ENCODE results near the gene KCNIP1. TPM values are rescaled to one million over a fixed set of nuclear protein-coding genes. Genes with fewer than 3 reads are reported as not detected.

Gene KCNIP1
- total RNA-seq, 1 experiment from 2014 or later = not detected

DNA sequence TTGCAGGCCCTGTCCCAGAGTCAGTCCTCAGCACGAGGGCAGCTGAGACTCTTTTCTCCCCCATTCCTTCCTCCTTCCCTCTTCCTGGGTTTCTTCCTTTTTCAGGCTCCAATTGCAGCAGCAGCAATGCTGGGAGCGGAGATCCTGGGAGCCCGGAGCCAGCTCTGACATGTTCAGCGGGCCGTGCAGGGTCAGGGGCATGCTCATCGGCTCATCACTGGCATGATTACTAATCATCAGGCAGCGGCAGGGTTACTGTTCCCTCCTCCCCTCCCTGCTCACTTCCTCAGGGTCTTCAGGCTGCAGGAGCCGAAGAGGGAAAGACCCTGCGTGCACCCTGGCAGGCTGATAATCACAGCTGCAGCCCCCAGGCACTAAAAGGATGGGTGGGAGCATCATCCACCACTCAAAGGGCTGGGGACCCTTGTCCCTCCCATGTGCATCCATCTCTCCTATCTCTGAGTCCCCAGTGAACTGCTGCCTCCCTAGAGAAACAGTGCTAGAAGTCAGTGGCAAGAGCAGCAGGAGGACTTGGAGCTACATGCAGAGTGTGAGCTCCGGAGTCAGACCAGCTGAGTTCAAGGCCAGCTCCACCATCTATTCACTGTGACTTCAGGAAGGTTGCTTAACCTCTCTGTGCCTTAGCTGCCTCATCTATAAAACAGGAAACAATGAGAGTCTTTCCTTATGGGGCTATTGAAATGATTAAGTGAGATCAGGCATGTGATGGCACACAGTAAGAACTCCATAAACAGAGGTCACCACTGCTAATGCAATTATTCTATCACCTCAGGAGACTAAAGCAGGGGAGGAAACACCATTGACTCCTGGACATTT, 7.8 kb upstream of the KCNIP1 start:
- Histone ChIP-seq H3K4me3 (ENCODE audit: low read depth in 2 of 2, low read length in 2 of 2) (no peak overlapping the region), H3K4me1 (ENCODE audit: control insufficient read depth, insufficient read depth, low read length) (no peaks in the 10 kb centered on the region), H3K9me3 (ENCODE audit: control insufficient read depth, insufficient read depth, low read depth, low read length) (no peaks in the 10 kb centered on the region), H3K27me3 (ENCODE audit: control insufficient read depth, insufficient read depth, low read length) (peaks cover 2% of the 10 kb centered on the region; the same call in 1 of the 2 replicates), H3K27ac (ENCODE audit: low read length) (no peak overlapping the region), H3K36me3 (ENCODE audit: control insufficient read depth, insufficient read depth, low read length) (no peaks in the 10 kb centered on the region)
- in situ Hi-C loops (cut with HindIII; ENCODE audit: low pct_unique_long_range_greater_than_20kb, low sequenced_read_pairs) (no loop called here), intact Hi-C loops (cut with micrococcal nuclease; ENCODE audit: unreplicated experiment) (no loop called here)
- DNase-seq (ENCODE audit: low read depth, low spot score) = no peak
- ChIA-PET CTCF (no interaction called here), POLR2A (no interaction called here)
- ATAC-seq = no peak
- TF ChIP-seq POLR2AphosphoS5 (IDR thresholded peaks at IDR 0.05; ENCODE audit: low read depth, low read length) (no peak), TCF7L2 (IDR thresholded peaks at IDR 0.05; ENCODE audit: low read depth, low read length) (no peak), SIN3A (IDR thresholded peaks at IDR 0.05; ENCODE audit: borderline replicate concordance, insufficient read depth, low read depth, low read length) (no peak)
- TF ChIP-seq, protein P1, sequence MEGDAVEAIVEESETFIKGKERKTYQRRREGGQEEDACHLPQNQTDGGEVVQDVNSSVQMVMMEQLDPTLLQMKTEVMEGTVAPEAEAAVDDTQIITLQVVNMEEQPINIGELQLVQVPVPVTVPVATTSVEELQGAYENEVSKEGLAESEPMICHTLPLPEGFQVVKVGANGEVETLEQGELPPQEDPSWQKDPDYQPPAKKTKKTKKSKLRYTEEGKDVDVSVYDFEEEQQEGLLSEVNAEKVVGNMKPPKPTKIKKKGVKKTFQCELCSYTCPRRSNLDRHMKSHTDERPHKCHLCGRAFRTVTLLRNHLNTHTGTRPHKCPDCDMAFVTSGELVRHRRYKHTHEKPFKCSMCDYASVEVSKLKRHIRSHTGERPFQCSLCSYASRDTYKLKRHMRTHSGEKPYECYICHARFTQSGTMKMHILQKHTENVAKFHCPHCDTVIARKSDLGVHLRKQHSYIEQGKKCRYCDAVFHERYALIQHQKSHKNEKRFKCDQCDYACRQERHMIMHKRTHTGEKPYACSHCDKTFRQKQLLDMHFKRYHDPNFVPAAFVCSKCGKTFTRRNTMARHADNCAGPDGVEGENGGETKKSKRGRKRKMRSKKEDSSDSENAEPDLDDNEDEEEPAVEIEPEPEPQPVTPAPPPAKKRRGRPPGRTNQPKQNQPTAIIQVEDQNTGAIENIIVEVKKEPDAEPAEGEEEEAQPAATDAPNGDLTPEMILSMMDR (IDR thresholded peaks at IDR 0.05) = no peak
- TF ChIP-seq, protein P2, sequence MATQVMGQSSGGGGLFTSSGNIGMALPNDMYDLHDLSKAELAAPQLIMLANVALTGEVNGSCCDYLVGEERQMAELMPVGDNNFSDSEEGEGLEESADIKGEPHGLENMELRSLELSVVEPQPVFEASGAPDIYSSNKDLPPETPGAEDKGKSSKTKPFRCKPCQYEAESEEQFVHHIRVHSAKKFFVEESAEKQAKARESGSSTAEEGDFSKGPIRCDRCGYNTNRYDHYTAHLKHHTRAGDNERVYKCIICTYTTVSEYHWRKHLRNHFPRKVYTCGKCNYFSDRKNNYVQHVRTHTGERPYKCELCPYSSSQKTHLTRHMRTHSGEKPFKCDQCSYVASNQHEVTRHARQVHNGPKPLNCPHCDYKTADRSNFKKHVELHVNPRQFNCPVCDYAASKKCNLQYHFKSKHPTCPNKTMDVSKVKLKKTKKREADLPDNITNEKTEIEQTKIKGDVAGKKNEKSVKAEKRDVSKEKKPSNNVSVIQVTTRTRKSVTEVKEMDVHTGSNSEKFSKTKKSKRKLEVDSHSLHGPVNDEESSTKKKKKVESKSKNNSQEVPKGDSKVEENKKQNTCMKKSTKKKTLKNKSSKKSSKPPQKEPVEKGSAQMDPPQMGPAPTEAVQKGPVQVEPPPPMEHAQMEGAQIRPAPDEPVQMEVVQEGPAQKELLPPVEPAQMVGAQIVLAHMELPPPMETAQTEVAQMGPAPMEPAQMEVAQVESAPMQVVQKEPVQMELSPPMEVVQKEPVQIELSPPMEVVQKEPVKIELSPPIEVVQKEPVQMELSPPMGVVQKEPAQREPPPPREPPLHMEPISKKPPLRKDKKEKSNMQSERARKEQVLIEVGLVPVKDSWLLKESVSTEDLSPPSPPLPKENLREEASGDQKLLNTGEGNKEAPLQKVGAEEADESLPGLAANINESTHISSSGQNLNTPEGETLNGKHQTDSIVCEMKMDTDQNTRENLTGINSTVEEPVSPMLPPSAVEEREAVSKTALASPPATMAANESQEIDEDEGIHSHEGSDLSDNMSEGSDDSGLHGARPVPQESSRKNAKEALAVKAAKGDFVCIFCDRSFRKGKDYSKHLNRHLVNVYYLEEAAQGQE (IDR thresholded peaks at IDR 0.05; ENCODE audit: insufficient read depth in 1 of 2, low read depth in 2 of 2, low read length in 1 of 2) = no peak
- BruUV-seq (replicated peaks) = no TSS peak

DNA sequence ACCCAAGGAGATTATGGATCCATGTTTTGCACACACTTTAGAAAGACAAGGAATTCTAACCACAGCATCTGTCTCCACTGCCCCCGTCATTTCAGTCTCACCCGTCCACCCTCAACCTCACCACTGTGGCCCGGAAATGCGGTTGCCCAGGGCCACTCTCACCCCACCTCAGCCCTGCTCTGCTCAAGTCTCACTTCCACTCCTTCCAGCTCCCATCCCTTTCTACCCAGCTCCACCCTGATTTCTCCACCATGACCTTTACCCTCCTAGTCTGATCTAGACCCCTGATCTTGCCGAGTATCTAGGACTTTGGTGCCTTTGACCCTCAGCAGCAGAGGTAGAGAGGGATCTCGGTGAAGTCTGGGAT, 7.2 kb upstream of the KCNIP1 start:
- H3K4me3 ChIP-seq (ENCODE audit: low read depth in 2 of 2, low read length in 2 of 2) = no peak overlapping the region
- DNase-seq (ENCODE audit: low read depth, low spot score) = no peak
- intact Hi-C loops (cut with micrococcal nuclease; ENCODE audit: unreplicated experiment) = no loop called here
- H3K36me3 ChIP-seq (ENCODE audit: control insufficient read depth, insufficient read depth, low read length) = no peaks in the 10 kb centered on the region
- no peaks in the 10 kb centered on the region for H3K4me1 ChIP-seq (ENCODE audit: control insufficient read depth, insufficient read depth, low read length)
- H3K27me3 ChIP-seq (ENCODE audit: control insufficient read depth, insufficient read depth, low read length) = peaks cover 2% of the 10 kb centered on the region; the same call in 1 of the 2 replicates
- ATAC-seq = no peak
- POLR2A ChIA-PET = no interaction called here
- TF ChIP-seq POLR2AphosphoS5 (IDR thresholded peaks at IDR 0.05; ENCODE audit: low read depth, low read length) (no peak), SIN3A (IDR thresholded peaks at IDR 0.05; ENCODE audit: borderline replicate concordance, insufficient read depth, low read depth, low read length) (no peak), TCF7L2 (IDR thresholded peaks at IDR 0.05; ENCODE audit: low read depth, low read length) (no peak)
- TF ChIP-seq, protein P2 (IDR thresholded peaks at IDR 0.05; ENCODE audit: insufficient read depth in 1 of 2, low read depth in 2 of 2, low read length in 1 of 2) = no peak
- TF ChIP-seq, protein P1 (IDR thresholded peaks at IDR 0.05) = no peak
- in situ Hi-C loops (cut with HindIII; ENCODE audit: low pct_unique_long_range_greater_than_20kb, low sequenced_read_pairs) = no loop called here
- no peak overlapping the region for H3K27ac ChIP-seq (ENCODE audit: low read length)
- no peaks in the 10 kb centered on the region for H3K9me3 ChIP-seq (ENCODE audit: control insufficient read depth, insufficient read depth, low read depth, low read length)
- no TSS peak for BruUV-seq (replicated peaks)
- CTCF ChIA-PET = no interaction called here

All from Panc1 (cell line).